ENCODE results near the gene SUSD2. TPM values are rescaled to one million over a fixed set of nuclear protein-coding genes. Genes with fewer than 3 reads are reported as not detected.

The SUSD2 gene
- total and polyA plus RNA-seq, 9 of the 15 experiments (the other 6 are each of a cell fraction or from before 2014, with no cell fraction given), result 0.01 to 0.16 (median 0.04) TPM; not detected in 4

GRCh38 chr22:24161485-24161884 is 19.8 kb upstream of the SUSD2 start (continued):
- TF ChIP-seq ZNF655 (CRISPR knock-in tag; IDR thresholded peaks at IDR 0.05), result no peak
- TF ChIP-seq PHB2 (IDR thresholded peaks at IDR 0.05; ENCODE audit: low read depth), result no peak
- no peak for TF ChIP-seq ZNF24 (IDR thresholded peaks at IDR 0.05)
- TF ChIP-seq NR2C1 (IDR thresholded peaks at IDR 0.05), result no peak
- no peak for TF ChIP-seq NR2C1 (tag; IDR thresholded peaks at IDR 0.05)

DNA sequence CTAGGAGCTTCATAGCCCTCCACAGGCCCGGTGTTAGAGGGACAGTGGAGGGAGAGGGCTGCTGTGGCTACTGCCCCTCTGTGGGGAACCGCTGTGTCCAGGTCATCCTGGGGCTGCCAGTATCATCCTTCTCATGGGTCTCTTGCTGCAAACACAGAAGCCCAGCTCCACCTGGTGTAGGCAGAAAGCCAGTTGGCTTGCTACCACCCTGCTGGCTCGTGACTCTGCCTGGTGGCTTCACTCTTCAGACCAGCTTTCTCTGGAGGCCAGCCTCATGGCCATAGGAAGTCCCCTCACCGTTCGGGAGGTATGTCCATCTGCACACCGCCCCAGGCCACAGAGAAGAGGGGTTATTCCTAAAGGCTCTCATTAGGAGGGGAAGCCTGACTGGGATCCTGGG is 19.4 kb upstream of the SUSD2 start:
- ChIA-PET CTCF (ENCODE audit: low intra/inter-chr PET ratio) (interaction anchor here (0.7 kb wide), 1 partner anchor 60 kb away, joined by 3 read pairs; no protein-coding TSS in a partner anchor), POLR2A (interaction anchor here (0.6 kb wide), 2 partner anchors 13 to 392 kb away, joined by 3 read pairs; no protein-coding TSS in a partner anchor)
- BruUV-seq (replicated peaks), result no TSS peak
- H3K27me3 ChIP-seq (ENCODE audit: control insufficient read depth in 2 of 2, insufficient read depth in 2 of 2, low read length in 2 of 2), result no peaks in the 10 kb centered on the region
- in situ Hi-C loops (cut with MboI), result no loop called here
- H3K9ac ChIP-seq (ENCODE audit: insufficient read depth in 1 of 2, low read depth in 2 of 2, low read length in 2 of 2), result peak overlapping the region in 1 of 2 experiments; percentile 35; a peak in 1 of 4 replicates
- H3K9me1 ChIP-seq (ENCODE audit: control insufficient read depth, insufficient read depth, low read length), result peaks cover 3% of the 10 kb centered on the region
- no peaks in the 10 kb centered on the region; the same call in 2 of the 3 replicates for H3K79me2 ChIP-seq (ENCODE audit: control insufficient read depth, insufficient read depth, low read length)
- H3K27ac ChIP-seq (ENCODE audit: extremely low read depth, low read depth, low read length), result no peak overlapping the region
- H3K4me2 ChIP-seq (ENCODE audit: insufficient read depth, low read length), result no peak overlapping the region
- TF ChIP-seq FOXP1 (CRISPR knock-in tag; IDR thresholded peaks at IDR 0.05), result no peak
- TF ChIP-seq ZNF384 (IDR thresholded peaks at IDR 0.05; ENCODE audit: low read depth, low read length), result no peak
- TF ChIP-seq, protein P1, sequence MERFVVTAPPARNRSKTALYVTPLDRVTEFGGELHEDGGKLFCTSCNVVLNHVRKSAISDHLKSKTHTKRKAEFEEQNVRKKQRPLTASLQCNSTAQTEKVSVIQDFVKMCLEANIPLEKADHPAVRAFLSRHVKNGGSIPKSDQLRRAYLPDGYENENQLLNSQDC (CRISPR knock-in tag; IDR thresholded peaks at IDR 0.05), result no peak
- DNase-seq (ENCODE audit: extremely low read depth in 1 of 4, low spot score in 3 of 4) (no peak), ATAC-seq (no peak), FAIRE-seq (no peak)
- H3K9me3 ChIP-seq (replicated peaks; ENCODE audit: control insufficient read depth, insufficient read depth, low read depth, low read length), result no peaks in the 10 kb centered on the region
- no peaks in the 10 kb centered on the region; the same call in 1 of the 2 replicates for H4K20me1 ChIP-seq (replicated peaks; ENCODE audit: control insufficient read depth, insufficient read depth, low read length)
- WGBS (ENCODE audit: insufficient coverage, low coverage, missing lambda C conversion rate), result 91% methylated on average over 5 of the region's 6 CpGs
- H3K4me1 ChIP-seq (replicated peaks in 1 of 2; ENCODE audit: control insufficient read depth in 2 of 2, insufficient read depth in 2 of 2, low read length in 2 of 2), result peaks cover 5 to 11% of the 10 kb centered on the region in 2 experiments; a peak in 3 of 5 replicates
- intact Hi-C loops (cut with micrococcal nuclease), result no loop called here
- no peak overlapping the region for H3K4me3 ChIP-seq
- peaks cover 32% of the 10 kb centered on the region; the same call in 2 of the 3 replicates for H3K36me3 ChIP-seq (ENCODE audit: control insufficient read depth, insufficient read depth, low read length)
- no peak overlapping the region for H2AFZ ChIP-seq (ENCODE audit: low read depth, low read length)
